Ascending aorta (tissue), 2 donors: ENCODE results near the gene STAB1. TPM values are rescaled to one million over a fixed set of nuclear protein-coding genes. Genes with fewer than 3 reads are reported as not detected.
A peak's percentile ranks its signal among the peaks of the same experiment; 100 is the strongest.

Experiments
- DNase-seq, 2 donors: peaks; one replicate each; pipeline ENCODE4 v3.0.0-alpha.2; 2019; ENCODE audit warnings: low spot score in 2 of 2
- H3K27ac ChIP-seq, 2 donors: fragments of 200-600 bp; sonication (generic); one replicate each; pipeline ENCODE4 v1.5.1; 2016 to 2017; ENCODE audit warnings: mild to moderate bottlenecking in 1 of 2
- H3K27me3 ChIP-seq: fragments of 200-600 bp; sonication (generic); one replicate; pipeline ENCODE4 v1.5.1; 2017
- H3K36me3 ChIP-seq, 2 donors: fragments of 200-600 bp; sonication (generic); one replicate each; pipeline ENCODE4 v1.5.1; 2016
- H3K4me1 ChIP-seq, 2 donors: fragments of 200-600 bp; sonication (generic); one replicate each; pipeline ENCODE4 v1.5.1; 2016 to 2017; ENCODE audit warnings: mild to moderate bottlenecking in 1 of 2
- H3K4me3 ChIP-seq, 2 donors: fragments of 200-600 bp; sonication (generic); one replicate each; pipeline ENCODE4 v1.5.1; 2016 to 2017; ENCODE audit warnings: mild to moderate bottlenecking in 1 of 2
- H3K9me3 ChIP-seq, 2 donors: fragments of 200-600 bp; sonication (generic); one replicate each; pipeline ENCODE4 v1.5.1; 2016
- intact Hi-C: fragments of 100-400 bp; cut with DNase I; formaldehyde crosslinking; loops from one replicate; pipeline ENCODE4 v1.15.1; 2023
- total RNA-seq: library from RNA; depleted of rRNA; stranded (reverse); fragments of >200 nt; gene quantifications from one replicate; pipeline ENCODE4 v1.1.0, GENCODE V29; 2016
- TF ChIP-seq, protein P1 (sequence below), 3 experiments: fragments of 200-600 bp in 2 of 3; fragments of 450-650 bp in 1 of 3; sonication (generic) in 2 of 3; IDR thresholded peaks; one replicate each; pipeline ENCODE4 v1.5.1; 2016 to 2019; ENCODE audit warnings: antibody characterized with exemption in 3 of 3, mild to moderate bottlenecking in 1 of 3, moderate library complexity in 1 of 3

STAB1 gene
- total RNA-seq, 1 donor from 2014 or later: 363 TPM

DNA sequence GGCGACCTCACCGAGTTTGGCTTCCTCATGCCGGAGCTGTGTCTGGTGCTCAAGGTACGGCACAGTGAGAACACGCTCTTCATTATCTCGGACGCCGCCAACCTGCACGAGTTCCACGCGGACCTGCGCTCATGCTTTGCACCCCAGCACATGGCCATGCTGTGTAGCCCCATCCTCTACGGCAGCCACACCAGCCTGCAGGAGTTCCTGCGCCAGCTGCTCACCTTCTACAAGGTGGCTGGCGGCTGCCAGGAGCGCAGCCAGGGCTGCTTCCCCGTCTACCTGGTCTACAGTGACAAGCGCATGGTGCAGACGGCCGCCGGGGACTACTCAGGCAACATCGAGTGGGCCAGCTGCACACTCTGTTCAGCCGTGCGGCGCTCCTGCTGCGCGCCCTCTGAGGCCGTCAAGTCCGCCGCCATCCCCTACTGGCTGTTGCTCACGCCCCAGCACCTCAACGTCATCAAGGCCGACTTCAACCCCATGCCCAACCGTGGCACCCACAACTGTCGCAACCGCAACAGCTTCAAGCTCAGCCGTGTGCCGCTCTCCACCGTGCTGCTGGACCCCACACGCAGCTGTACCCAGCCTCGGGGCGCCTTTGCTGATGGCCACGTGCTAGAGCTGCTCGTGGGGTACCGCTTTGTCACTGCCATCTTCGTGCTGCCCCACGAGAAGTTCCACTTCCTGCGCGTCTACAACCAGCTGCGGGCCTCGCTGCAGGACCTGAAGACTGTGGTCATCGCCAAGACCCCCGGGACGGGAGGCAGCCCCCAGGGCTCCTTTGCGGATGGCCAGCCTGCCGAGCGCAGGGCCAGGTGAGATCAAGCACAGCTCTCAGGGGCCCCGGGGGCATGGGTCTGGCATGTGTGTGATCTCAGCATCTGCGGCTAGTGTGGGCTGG, 7.1 kb upstream of the STAB1 start:
- Histone ChIP-seq H3K27me3 (no peaks in the 10 kb centered on the region), H3K4me1 (peaks cover 0 to 6% of the 10 kb centered on the region in 2 donors), H3K4me3 (no peak overlapping the region), H3K9me3 (no peaks in the 10 kb centered on the region), H3K36me3 (peaks cover 79 to 90% of the 10 kb centered on the region in 2 donors), H3K27ac (no peak overlapping the region)
- TF ChIP-seq, protein P1, sequence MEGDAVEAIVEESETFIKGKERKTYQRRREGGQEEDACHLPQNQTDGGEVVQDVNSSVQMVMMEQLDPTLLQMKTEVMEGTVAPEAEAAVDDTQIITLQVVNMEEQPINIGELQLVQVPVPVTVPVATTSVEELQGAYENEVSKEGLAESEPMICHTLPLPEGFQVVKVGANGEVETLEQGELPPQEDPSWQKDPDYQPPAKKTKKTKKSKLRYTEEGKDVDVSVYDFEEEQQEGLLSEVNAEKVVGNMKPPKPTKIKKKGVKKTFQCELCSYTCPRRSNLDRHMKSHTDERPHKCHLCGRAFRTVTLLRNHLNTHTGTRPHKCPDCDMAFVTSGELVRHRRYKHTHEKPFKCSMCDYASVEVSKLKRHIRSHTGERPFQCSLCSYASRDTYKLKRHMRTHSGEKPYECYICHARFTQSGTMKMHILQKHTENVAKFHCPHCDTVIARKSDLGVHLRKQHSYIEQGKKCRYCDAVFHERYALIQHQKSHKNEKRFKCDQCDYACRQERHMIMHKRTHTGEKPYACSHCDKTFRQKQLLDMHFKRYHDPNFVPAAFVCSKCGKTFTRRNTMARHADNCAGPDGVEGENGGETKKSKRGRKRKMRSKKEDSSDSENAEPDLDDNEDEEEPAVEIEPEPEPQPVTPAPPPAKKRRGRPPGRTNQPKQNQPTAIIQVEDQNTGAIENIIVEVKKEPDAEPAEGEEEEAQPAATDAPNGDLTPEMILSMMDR (IDR thresholded peaks at IDR 0.05): no peak
- no peak for DNase-seq
- intact Hi-C loops: no loop called here

DNA sequence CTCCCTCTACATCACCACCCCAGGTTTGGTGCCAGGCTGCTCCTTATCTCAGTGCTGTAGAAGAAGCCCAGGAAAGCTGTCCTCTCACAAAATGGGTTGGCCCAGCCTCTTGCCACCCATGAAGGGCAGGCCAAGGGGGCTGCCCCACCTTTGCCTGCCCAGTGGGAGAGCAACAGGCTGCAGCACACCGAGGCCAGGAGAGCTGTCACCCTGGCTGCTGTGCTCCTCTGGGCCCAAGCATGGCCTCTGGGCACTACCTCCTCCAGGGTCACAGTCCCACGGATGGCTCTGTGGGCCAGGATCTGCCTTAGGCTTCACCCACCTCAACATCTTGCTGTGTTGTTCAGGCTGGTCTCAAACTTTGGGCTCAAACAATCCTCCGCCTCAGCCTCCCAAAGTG, 6.4 kb upstream of the STAB1 start:
- peaks cover 0 to 4% of the 10 kb centered on the region in 2 donors for H3K4me1 ChIP-seq
- no peak overlapping the region for H3K4me3 ChIP-seq
- peaks cover 83 to 94% of the 10 kb centered on the region in 2 donors for H3K36me3 ChIP-seq
- H3K9me3 ChIP-seq: no peaks in the 10 kb centered on the region
- DNase-seq: no peak
- TF ChIP-seq, protein P1 (IDR thresholded peaks at IDR 0.05): no peak
- no peak overlapping the region for H3K27ac ChIP-seq
- intact Hi-C loops: no loop called here
- no peaks in the 10 kb centered on the region for H3K27me3 ChIP-seq

- H3K27me3 ChIP-seq: no peaks in the 10 kb centered on the region
- DNase-seq: no peak
- H3K4me3 ChIP-seq: no peak overlapping the region
- peaks cover 83 to 92% of the 10 kb centered on the region in 2 donors for H3K36me3 ChIP-seq
- TF ChIP-seq, protein P1 (IDR thresholded peaks at IDR 0.05): no peak
- H3K4me1 ChIP-seq: peaks cover 0 to 4% of the 10 kb centered on the region in 2 donors
- H3K9me3 ChIP-seq: no peaks in the 10 kb centered on the region
- intact Hi-C loops: no loop called here
- H3K27ac ChIP-seq: no peak overlapping the region
Measured at GRCh38 chr3:52489453-52489852, 5.7 kb upstream of the STAB1 start.

DNA sequence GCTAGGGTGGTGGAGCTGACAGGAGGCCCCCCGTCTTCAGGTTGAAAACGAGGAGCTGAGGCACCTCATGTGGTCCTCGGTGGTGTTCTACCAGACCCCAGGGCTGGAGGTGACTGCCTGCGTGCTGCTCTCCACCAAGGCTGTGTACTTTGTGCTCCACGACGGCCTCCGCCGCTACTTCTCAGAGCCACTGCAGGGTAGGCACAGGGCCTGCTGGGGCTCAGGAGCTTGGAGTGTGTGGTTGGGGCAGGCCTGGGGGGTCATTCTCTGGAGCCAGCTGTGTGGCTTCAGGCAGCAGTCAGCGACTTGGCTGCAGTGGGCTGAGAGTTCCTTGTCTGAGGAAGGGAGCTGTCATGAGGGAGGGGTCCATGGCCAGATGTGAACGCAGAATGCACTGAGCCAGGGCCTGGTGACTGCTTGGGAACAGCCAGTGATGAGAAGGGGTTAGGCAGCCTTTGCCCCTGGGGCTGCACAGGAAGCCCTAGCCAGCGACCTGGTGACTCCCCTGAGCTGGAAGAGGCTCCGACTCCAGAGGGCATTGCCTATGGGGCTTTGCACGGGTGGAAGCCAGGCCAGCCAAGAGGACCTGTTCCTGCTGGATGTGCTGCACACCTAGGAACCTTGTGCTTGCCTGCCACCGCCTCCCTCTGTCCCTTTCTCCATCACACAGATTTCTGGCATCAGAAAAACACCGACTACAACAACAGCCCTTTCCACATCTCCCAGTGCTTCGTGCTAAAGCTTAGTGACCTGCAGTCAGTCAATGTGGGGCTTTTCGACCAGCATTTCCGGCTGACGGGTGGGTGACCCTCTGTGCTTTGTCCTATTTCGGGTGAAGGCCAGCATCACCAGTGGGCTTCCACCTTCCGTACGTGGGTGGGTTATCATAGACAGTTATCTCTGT, 4.9 kb upstream of the STAB1 start:
- Histone ChIP-seq H3K27ac (peak overlapping the region; percentile 7 to 53), H3K36me3 (peaks cover 80 to 84% of the 10 kb centered on the region in 2 donors), H3K9me3 (no peaks in the 10 kb centered on the region), H3K4me1 (peaks cover 0 to 4% of the 10 kb centered on the region in 2 donors), H3K27me3 (no peaks in the 10 kb centered on the region), H3K4me3 (no peak overlapping the region)
- intact Hi-C loops: no loop called here
- DNase-seq: no peak
- TF ChIP-seq, protein P1 (IDR thresholded peaks at IDR 0.05): no peak

DNA sequence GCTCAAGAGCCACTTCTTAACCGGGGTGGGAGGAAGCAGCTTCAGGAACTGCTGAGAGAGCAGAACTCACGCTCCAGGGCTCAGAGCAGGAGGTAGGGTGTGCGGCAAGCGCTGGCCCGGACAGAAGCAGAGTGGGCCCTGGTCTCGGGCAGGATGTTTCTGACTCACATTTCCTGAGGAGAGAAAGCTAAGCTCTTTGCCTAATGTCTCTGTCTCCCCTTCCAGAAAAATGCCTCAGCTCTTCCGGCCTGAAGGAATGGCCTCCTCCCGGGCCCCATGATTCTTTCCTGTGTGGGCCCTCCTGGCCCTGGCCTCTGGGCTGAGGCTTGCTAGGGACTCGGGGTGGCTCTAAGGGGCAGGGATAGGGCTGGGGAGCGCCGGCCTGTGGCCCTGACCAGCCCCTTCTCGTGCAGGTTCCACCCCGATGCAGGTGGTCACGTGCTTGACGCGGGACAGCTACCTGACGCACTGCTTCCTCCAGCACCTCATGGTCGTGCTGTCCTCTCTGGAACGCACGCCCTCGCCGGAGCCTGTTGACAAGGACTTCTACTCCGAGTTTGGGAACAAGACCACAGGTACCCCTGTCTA, 4.1 kb upstream of the STAB1 start:
- intact Hi-C loops: no loop called here
- Histone ChIP-seq H3K9me3 (no peaks in the 10 kb centered on the region), H3K27ac (peak overlapping the region; percentile 45 to 58), H3K4me3 (no peak overlapping the region), H3K4me1 (peaks cover 0 to 4% of the 10 kb centered on the region in 2 donors), H3K36me3 (peaks cover 72 to 76% of the 10 kb centered on the region in 2 donors), H3K27me3 (no peaks in the 10 kb centered on the region)
- TF ChIP-seq, protein P1 (IDR thresholded peaks at IDR 0.05): no peak
- peak in 1 of 2 donors; percentile 79 for DNase-seq
